Middle frontal gyrus (tissue), 1 donor: ENCODE results near the gene LNP1.
"Not testable (repeated sequence)": the region's sequence is repeated elsewhere in the genome, so short reads cannot be mapped to it uniquely, and the experiment has no call there.

Source experiments
- DNase-seq: peaks from one replicate; pipeline ENCODE4 v3.0.0-alpha.2; 2015; ENCODE audit warnings: low spot score; ENCODE audit errors: extremely low spot score

The LNP1 gene

GRCh38 chr3:100477851-100478360 lies 76.6 kb downstream of the LNP1 start:
- DNase-seq, result not testable (repeated sequence)

- DNase-seq, result not testable (repeated sequence)
Measured at GRCh38 chr3:100478521-100478920, 77.2 kb downstream of the LNP1 start.

GRCh38 chr3:100480081-100480480 lies 78.7 kb downstream of the LNP1 start:
- no peak for DNase-seq

DNA sequence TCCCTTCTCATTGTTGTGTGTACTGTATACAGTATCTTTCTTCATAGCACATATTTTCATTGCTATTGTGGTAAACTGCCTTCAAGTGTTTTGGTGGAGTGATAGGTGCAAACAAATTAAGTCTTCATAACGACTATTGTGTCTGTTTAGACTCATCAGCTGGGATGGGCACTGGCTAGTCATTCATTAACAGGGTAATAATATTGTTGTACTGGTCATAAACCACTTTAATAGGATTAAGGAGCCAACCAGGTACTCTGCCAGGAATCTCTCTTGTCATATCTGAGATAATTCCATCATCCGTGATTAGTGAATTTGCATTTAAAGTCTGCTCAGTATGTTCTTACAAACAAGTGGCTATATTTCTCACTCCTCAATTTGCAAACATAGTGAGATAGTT lies 80.8 kb downstream of the LNP1 start:
- DNase-seq, result no peak

GRCh38 chr3:100483529-100483928 lies 82.2 kb downstream of the LNP1 start:
- DNase-seq, result no peak

GRCh38 chr3:100486808-100487207 lies 85.5 kb downstream of the LNP1 start:
- DNase-seq, result no peak

- no peak for DNase-seq
Measured at GRCh38 chr3:100489118-100489517, 87.8 kb downstream of the LNP1 start.

DNA sequence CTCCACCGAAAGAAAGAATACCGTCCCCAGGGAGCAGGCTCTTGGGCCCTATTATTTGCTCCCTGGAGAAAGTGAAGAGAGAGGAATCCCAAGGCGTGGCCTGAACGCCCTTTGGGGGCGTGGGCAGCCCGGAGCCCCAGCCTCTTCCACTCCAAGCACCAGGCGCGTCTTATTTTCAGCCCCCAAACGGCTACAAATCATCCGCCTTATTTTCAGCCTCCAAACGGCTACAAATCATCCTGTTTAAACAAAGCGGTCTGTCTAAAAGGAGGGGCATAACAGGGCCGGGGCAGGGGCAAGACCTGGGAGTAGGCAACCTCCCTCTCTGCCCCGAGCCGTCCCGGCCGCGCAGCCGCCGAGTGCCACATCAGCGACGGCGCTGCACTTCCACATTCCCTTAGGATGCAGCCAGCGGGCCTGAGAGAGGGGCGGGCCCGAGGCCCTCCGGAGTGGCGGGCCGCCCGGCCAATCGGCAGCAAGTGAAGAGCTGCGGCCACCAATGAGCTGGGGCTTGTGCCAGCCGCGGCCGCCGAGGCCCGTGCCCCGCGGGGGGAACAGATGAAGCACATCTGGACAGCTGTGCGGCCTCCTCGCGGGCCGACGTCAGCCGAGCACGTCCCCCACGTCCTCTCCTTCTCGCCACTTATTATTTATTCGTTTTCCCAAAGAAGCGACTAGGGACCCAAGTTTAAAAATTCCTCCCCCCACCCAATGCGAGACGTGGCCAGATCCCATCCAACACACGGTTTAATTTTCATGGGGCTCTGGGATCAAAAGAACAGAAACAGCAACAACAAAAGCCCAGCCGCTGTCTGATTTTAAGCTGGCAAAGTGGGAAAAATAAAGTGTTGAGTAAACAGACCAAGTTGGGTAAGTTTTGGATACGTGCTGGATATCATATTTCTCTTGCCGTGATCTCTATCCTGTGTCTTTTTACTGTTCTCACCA lies 91.0 kb downstream of the LNP1 start, which contains the start of gene TMEM45A:
Gene TMEM45A, plus strand, starts transcription at position 561 of the 948 bp plus-strand sequence. CDS start 62,593 bp downstream, outside the sequence.
- peak; percentile 88 for DNase-seq

DNA sequence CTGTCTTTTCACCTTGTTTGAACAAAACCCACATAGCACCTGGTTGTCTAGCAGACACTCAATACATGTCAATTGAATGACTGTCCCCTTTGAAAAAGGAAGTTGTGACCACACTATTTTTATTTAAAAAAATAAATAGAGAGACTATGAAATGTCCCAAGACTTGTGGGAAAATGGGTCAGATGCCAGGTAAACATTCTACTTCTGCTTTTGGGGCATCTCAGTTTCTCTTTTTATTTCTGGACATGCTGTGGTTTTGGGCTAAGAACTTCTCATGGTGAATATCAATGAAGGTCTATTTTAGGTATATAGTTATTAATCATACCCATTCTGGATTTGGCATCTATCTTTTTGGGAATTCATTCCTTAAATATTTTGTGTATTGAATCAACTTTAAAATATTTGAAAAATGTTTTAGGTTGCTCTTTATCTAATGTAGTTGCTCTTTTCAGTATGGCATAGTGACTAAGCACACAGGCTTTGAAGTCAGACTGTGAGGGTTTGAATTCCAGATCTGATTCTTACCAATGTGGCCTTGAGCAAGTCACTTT lies 95.4 kb downstream of the LNP1 start:
- DNase-seq, result no peak

DNA sequence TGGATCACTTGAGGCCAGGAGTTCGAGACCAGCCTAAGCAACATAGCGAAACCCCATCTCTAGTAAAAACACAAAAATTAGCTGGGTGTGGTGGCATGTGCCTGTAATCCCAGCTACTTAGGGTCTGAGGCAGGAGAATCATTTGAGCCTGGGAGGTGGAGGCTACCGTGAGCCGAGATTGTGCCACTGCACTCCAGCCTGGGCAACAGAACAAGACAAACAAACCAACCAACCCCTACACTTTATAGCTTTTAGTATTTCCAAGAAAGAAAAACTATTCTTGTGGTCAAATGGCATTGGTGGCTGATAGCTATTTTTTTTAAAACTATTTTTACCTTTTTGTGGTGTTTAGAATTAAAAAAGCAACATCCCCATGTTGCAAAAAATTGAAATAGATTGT lies 98.3 kb downstream of the LNP1 start:
- DNase-seq, result no peak

DNA sequence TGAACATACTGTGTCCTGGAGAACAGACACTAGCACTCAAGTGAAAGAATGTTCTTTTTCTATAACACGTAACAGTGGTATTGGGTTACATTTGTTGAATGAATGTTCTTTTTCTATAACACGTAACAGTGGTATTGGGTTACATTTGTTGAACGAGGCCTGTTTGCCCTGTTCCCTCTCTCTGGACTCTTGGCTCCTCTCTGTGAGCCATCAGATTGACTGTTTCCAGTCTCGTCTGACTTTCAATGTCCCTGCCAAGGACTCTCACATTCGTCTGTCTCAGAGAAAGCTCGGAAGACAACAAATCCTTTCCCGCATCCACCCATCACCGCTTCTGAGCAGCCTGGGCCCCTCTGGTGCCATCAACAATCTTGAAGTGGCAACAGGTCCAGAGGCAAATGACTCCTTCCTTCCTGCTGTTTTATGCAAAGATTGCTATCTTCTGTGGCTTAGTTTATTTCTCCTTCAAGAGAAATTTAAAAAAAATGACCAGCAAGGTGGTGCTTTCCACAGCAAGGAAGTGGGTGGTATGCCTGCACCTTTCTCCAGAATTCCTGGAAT lies 99.1 kb downstream of the LNP1 start:
- DNase-seq, result no peak

GRCh38 chr3:100503448-100503847 lies 102.1 kb downstream of the LNP1 start:
- no peak for DNase-seq
